GM23248 (cell line): ENCODE results near the gene VWC2.

Experiments
- EZH2 ChIP-seq: fragments of 200-600 bp; sonication (generic); IDR thresholded peaks from 2 replicates; pipeline ENCODE4 v1.6.1; 2018; ENCODE audit warnings: antibody characterized with exemption, mild to moderate bottlenecking; ENCODE audit not compliant: insufficient read depth, poor library complexity, severe bottlenecking
- EZH2phosphoT487 ChIP-seq: fragments of 200-600 bp; sonication (generic); IDR thresholded peaks from 2 replicates; pipeline ENCODE4 v1.6.1; 2018; ENCODE audit warnings: antibody characterized with exemption, moderate library complexity, mild to moderate bottlenecking, low read depth; ENCODE audit not compliant: insufficient read depth

DNA sequence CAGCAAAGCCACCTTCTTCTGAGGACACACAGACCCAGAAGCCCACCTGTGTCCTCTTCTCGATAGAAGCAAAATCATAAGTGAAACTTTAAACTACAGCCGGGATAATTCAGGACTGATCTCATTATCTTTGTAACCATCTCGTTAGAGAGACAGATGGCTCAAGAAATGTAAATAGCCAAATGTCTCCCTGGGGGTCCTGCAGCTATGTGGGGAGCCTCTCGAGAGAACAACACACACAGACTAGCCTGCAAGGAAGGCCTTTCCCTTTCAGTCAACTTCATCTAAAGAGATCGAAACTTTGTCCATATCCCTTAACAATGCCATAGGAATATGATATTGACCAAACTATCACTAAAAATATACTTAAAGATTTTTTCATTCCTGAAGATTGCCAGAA, 93.5 kb downstream of the VWC2 start:
- no peak for TF ChIP-seq EZH2phosphoT487
- TF ChIP-seq EZH2: no peak
